Ishikawa (cell line): Measurements from ENCODE around the gene LINGO4.

Experiments used
- CREB1 ChIP-seq: IDR thresholded peaks from 2 replicates; pipeline ENCODE4 v1.6.1; 2012; ENCODE audit warnings: low read depth
- EGR1 ChIP-seq: IDR thresholded peaks from 2 replicates; pipeline ENCODE4 v1.6.1; 2012
- EP300 ChIP-seq: IDR thresholded peaks from 2 replicates; pipeline ENCODE4 v1.6.1; 2012; ENCODE audit warnings: borderline replicate concordance
- FOXM1 ChIP-seq: IDR thresholded peaks from 2 replicates; pipeline ENCODE4 v1.6.1; 2012; ENCODE audit warnings: low read depth, borderline replicate concordance
- MAX ChIP-seq: IDR thresholded peaks from 2 replicates; pipeline ENCODE4 v1.6.1; 2012
- NFIC ChIP-seq: IDR thresholded peaks from 2 replicates; pipeline ENCODE4 v1.6.1; 2012
- RAD21 ChIP-seq: IDR thresholded peaks from 2 replicates; pipeline ENCODE4 v1.6.1; 2012; ENCODE audit warnings: low read depth
- REST ChIP-seq: IDR thresholded peaks from 2 replicates; pipeline ENCODE4 v1.6.1; 2012; ENCODE audit warnings: low read depth, mild to moderate bottlenecking
- TAF1 ChIP-seq: IDR thresholded peaks from 2 replicates; pipeline ENCODE4 v1.6.1; 2012; ENCODE audit warnings: low read depth, mild to moderate bottlenecking
- TCF12 ChIP-seq: IDR thresholded peaks from 2 replicates; pipeline ENCODE4 v1.6.1; 2012; ENCODE audit warnings: low read depth
- TEAD4 ChIP-seq: IDR thresholded peaks from 2 replicates; pipeline ENCODE4 v1.6.1; 2012
- YY1 ChIP-seq: IDR thresholded peaks from 2 replicates; pipeline ENCODE4 v1.6.1; 2012; ENCODE audit warnings: low read depth
- ZBTB7A ChIP-seq: IDR thresholded peaks from 2 replicates; pipeline ENCODE4 v1.6.1; 2012; ENCODE audit warnings: low read depth

GRCh38 chr1:151851886-151852285, 46.7 kb upstream of the LINGO4 start:
- TF ChIP-seq MAX (no peak), CREB1 (no peak), ZBTB7A (no peak), TCF12 (no peak), EGR1 (no peak), TAF1 (no peak), FOXM1 (no peak), REST (no peak), YY1 (no peak), EP300 (no peak), RAD21 (no peak), NFIC (no peak), TEAD4 (no peak)
